ENCODE measurements around the gene TMEM201. TPM values are rescaled to one million over a fixed set of nuclear protein-coding genes. Genes with fewer than 3 reads are reported as not detected.

Gene TMEM201
- total RNA-seq, 1 experiment from 2014 or later: 49.0 TPM

DNA sequence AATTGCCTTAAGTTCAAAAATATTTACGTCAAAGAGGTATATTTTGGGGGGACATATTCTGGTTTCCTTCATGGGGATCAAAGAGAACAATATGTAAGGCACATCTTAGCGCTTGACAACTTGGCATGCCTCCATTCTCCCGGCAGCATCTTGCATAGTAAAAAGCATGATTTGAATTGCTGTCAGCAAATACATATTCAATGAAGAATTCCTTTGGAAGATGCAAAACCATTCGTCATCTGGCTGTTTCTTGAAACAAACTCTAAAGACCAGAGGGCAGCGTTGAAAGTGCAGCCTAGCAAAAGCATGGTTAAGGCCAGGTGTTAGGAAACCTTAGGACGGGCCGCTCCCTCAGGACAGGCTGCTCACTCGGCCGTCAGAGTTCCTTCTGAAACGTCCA lies 59.5 kb downstream of the TMEM201 start:
- ChIA-PET CTCF (no interaction called here), POLR2A (ENCODE audit: low non-redundant PET) (no interaction called here)
- Histone ChIP-seq H3K27me3 (replicated peaks; ENCODE audit: insufficient read depth, low read depth, low read length, poor library complexity) (peaks cover 29% of the 10 kb centered on the region), H3K4me3 (ENCODE audit: low read depth, low read length, poor library complexity, severe bottlenecking) (no peak overlapping the region), H3K4me1 (ENCODE audit: insufficient read depth, low read length, poor library complexity, severe bottlenecking) (peaks cover 20% of the 10 kb centered on the region), H3K27ac (ENCODE audit: low read depth, low read length, poor library complexity, severe bottlenecking) (no peak overlapping the region), H3K36me3 (ENCODE audit: insufficient read depth, low read length, poor library complexity, severe bottlenecking) (no peaks in the 10 kb centered on the region), H3K9me3 (ENCODE audit: low read depth, low read length, poor library complexity, severe bottlenecking) (no peaks in the 10 kb centered on the region)
- intact Hi-C loops (cut with micrococcal nuclease; ENCODE audit: unreplicated experiment): no loop called here
- BruUV-seq (replicated peaks): no TSS peak
- TF ChIP-seq EZH2 (IDR thresholded peaks at IDR 0.05; ENCODE audit: borderline replicate concordance, low read depth, low read length, poor library complexity, severe bottlenecking): no peak
- TF ChIP-seq, protein P1, sequence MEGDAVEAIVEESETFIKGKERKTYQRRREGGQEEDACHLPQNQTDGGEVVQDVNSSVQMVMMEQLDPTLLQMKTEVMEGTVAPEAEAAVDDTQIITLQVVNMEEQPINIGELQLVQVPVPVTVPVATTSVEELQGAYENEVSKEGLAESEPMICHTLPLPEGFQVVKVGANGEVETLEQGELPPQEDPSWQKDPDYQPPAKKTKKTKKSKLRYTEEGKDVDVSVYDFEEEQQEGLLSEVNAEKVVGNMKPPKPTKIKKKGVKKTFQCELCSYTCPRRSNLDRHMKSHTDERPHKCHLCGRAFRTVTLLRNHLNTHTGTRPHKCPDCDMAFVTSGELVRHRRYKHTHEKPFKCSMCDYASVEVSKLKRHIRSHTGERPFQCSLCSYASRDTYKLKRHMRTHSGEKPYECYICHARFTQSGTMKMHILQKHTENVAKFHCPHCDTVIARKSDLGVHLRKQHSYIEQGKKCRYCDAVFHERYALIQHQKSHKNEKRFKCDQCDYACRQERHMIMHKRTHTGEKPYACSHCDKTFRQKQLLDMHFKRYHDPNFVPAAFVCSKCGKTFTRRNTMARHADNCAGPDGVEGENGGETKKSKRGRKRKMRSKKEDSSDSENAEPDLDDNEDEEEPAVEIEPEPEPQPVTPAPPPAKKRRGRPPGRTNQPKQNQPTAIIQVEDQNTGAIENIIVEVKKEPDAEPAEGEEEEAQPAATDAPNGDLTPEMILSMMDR (conservative IDR thresholded peaks at IDR 0.05; ENCODE audit: low read depth, low read length): no peak
- DNase-seq (ENCODE audit: low spot score): no peak

DNA sequence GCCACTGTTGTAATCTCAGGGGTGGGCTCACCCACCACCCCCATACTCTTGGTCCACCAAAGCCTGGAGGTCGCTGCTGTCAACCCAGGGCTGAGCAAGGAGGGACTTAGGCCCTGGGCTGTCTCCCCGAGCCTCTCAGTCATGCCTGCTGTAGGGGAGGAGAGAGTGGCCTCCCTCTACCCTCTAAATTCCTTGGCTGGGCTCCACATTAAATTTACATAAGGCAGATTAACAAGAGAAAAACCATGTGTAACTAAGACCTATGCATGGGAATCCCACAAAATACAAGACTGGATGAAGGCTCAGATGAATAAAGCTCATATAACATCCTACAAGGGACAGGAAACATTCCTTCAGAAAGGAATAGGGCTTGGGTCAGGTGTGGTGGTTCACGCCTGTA lies 61.1 kb downstream of the TMEM201 start:
- Histone ChIP-seq H3K27ac (ENCODE audit: low read depth, low read length, poor library complexity, severe bottlenecking) (no peak overlapping the region), H3K4me1 (ENCODE audit: insufficient read depth, low read length, poor library complexity, severe bottlenecking) (peaks cover 20% of the 10 kb centered on the region), H3K36me3 (ENCODE audit: insufficient read depth, low read length, poor library complexity, severe bottlenecking) (no peaks in the 10 kb centered on the region), H3K27me3 (replicated peaks; ENCODE audit: insufficient read depth, low read depth, low read length, poor library complexity) (peaks cover 41% of the 10 kb centered on the region), H3K9me3 (ENCODE audit: low read depth, low read length, poor library complexity, severe bottlenecking) (no peaks in the 10 kb centered on the region), H3K4me3 (ENCODE audit: low read depth, low read length, poor library complexity, severe bottlenecking) (no peak overlapping the region)
- no peak for DNase-seq (ENCODE audit: low spot score)
- TF ChIP-seq, protein P1 (conservative IDR thresholded peaks at IDR 0.05; ENCODE audit: low read depth, low read length): no peak
- TF ChIP-seq EZH2 (IDR thresholded peaks at IDR 0.05; ENCODE audit: borderline replicate concordance, low read depth, low read length, poor library complexity, severe bottlenecking): no peak
- ChIA-PET CTCF (no interaction called here), POLR2A (ENCODE audit: low non-redundant PET) (no interaction called here)
- no TSS peak for BruUV-seq (replicated peaks)
- intact Hi-C loops (cut with micrococcal nuclease; ENCODE audit: unreplicated experiment): no loop called here

DNA sequence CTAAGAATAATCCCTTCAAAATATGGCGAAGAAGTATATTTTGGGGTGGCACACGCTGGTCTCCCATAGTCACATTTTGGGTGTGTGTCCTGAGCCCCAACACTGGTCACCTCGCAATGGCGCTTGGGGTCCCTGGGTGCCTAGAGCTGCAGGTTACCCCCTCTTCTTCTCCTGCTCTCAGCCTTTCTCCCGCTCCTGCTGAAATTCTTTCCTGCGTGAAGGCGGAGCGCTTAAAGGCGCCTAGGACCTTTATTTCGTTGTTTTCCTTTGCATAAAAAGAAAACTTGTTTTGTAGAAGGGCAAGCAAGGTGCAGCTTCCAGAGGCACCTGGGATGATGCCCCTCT lies 62.5 kb downstream of the TMEM201 start:
- TF ChIP-seq, protein P1 (conservative IDR thresholded peaks at IDR 0.05; ENCODE audit: low read depth, low read length): no peak
- TF ChIP-seq EZH2 (IDR thresholded peaks at IDR 0.05; ENCODE audit: borderline replicate concordance, low read depth, low read length, poor library complexity, severe bottlenecking): no peak
- Histone ChIP-seq H3K9me3 (ENCODE audit: low read depth, low read length, poor library complexity, severe bottlenecking) (no peaks in the 10 kb centered on the region), H3K27me3 (replicated peaks; ENCODE audit: insufficient read depth, low read depth, low read length, poor library complexity) (peaks cover 41% of the 10 kb centered on the region), H3K27ac (ENCODE audit: low read depth, low read length, poor library complexity, severe bottlenecking) (no peak overlapping the region), H3K36me3 (ENCODE audit: insufficient read depth, low read length, poor library complexity, severe bottlenecking) (no peaks in the 10 kb centered on the region), H3K4me1 (ENCODE audit: insufficient read depth, low read length, poor library complexity, severe bottlenecking) (peaks cover 20% of the 10 kb centered on the region), H3K4me3 (ENCODE audit: low read depth, low read length, poor library complexity, severe bottlenecking) (peak overlapping the region; percentile 38)
- no peak for DNase-seq (ENCODE audit: low spot score)
- POLR2A ChIA-PET (ENCODE audit: low non-redundant PET): no interaction called here
- BruUV-seq (replicated peaks): no TSS peak
- CTCF ChIA-PET: interaction anchor here (0.7 kb wide), 1 partner anchor 334 kb away, joined by 4 read pairs; no protein-coding TSS in a partner anchor
- intact Hi-C loops (cut with micrococcal nuclease; ENCODE audit: unreplicated experiment): no loop called here

Measured in A673 (cell line).